Tibial nerve (tissue), 4 donors: ENCODE measurements around the gene AIDA. TPM values are rescaled to one million over a fixed set of nuclear protein-coding genes. Genes with fewer than 3 reads are reported as not detected.

Experiments
- DNase-seq, 2 donors: peaks; one replicate each; pipeline ENCODE4 v3.0.0-alpha.2; 2019; ENCODE audit warnings: low spot score in 2 of 2
- H3K27ac ChIP-seq, 4 donors: fragments of 200-600 bp; sonication (generic) in 3 of 4; one replicate each; pipeline ENCODE4 v1.5.1; 2017 to 2019; ENCODE audit warnings: mild to moderate bottlenecking in 1 of 4
- H3K27me3 ChIP-seq, 2 donors: fragments of 200-600 bp; sonication (generic) in 1 of 2; one replicate each; pipeline versions ENCODE4 v1.5.1 to v1.6.0; 2017 to 2019
- H3K36me3 ChIP-seq, 3 donors: fragments of 200-600 bp; sonication (generic); one replicate each; pipeline ENCODE4 v1.5.1; 2018 to 2019
- H3K4me1 ChIP-seq, 4 donors: fragments of 200-600 bp; sonication (generic) in 3 of 4; one replicate each; pipeline ENCODE4 v1.5.1; 2017 to 2019
- H3K4me3 ChIP-seq, 4 donors: fragments of 200-600 bp; sonication (generic) in 3 of 4; one replicate each; pipeline ENCODE4 v1.5.1; 2017 to 2019; ENCODE audit warnings: mild to moderate bottlenecking in 1 of 4, moderate library complexity in 1 of 4
- H3K9me3 ChIP-seq, 4 donors: fragments of 200-600 bp; sonication (generic) in 3 of 4; one replicate each; pipeline ENCODE4 v1.5.1; 2017 to 2019
- EP300 ChIP-seq, 2 donors: sonication (generic); formaldehyde crosslinking; IDR thresholded peaks; one replicate each; pipeline ENCODE4 v1.6.1; 2017; ENCODE audit warnings: antibody characterized with exemption in 2 of 2, mild to moderate bottlenecking in 1 of 2
- POLR2A ChIP-seq, 2 donors: fragments of 450-650 bp; IDR thresholded peaks; one replicate each; pipeline ENCODE4 v1.6.1; 2017; ENCODE audit warnings: antibody characterized with exemption in 2 of 2, mild to moderate bottlenecking in 2 of 2, moderate library complexity in 2 of 2
- WGBS, 2 donors: methylation state at CpG; one replicate each; pipeline ENCODE4 v1.1.5; 2018; 5-methylcytosine and 5-hydroxymethylcytosine counted together
- total RNA-seq, 4 donors: library from RNA; depleted of rRNA; stranded (reverse); fragments of >200 nt; gene quantifications; one replicate each; pipeline ENCODE4 v1.1.0, GENCODE V29; 2016
- TF ChIP-seq, protein P1 (sequence below), 5 experiments: fragments of 200-600 bp in 3 of 5; fragments of 450-650 bp in 2 of 5; sonication (generic) in 3 of 5; IDR thresholded peaks; one replicate each; pipeline ENCODE4 v1.5.1; 2016 to 2019; ENCODE audit warnings: antibody characterized with exemption in 5 of 5, mild to moderate bottlenecking in 3 of 5, moderate library complexity in 2 of 5

Gene AIDA
- total RNA-seq, 4 donors from 2014 or later: 67.8 to 90.2 (median 70.1) TPM

GRCh38 chr1:222620566-222620965 lies 91.7 kb downstream of the AIDA start:
- Histone ChIP-seq H3K27me3 (no peaks in the 10 kb centered on the region), H3K4me1 (peaks cover 0 to 29% (median 4%) of the 10 kb centered on the region in 4 donors), H3K36me3 (peaks cover 0 to 36% (median 0%) of the 10 kb centered on the region in 3 donors), H3K27ac (no peak overlapping the region), H3K9me3 (no peaks in the 10 kb centered on the region), H3K4me3 (no peak overlapping the region)
- TF ChIP-seq, protein P1, sequence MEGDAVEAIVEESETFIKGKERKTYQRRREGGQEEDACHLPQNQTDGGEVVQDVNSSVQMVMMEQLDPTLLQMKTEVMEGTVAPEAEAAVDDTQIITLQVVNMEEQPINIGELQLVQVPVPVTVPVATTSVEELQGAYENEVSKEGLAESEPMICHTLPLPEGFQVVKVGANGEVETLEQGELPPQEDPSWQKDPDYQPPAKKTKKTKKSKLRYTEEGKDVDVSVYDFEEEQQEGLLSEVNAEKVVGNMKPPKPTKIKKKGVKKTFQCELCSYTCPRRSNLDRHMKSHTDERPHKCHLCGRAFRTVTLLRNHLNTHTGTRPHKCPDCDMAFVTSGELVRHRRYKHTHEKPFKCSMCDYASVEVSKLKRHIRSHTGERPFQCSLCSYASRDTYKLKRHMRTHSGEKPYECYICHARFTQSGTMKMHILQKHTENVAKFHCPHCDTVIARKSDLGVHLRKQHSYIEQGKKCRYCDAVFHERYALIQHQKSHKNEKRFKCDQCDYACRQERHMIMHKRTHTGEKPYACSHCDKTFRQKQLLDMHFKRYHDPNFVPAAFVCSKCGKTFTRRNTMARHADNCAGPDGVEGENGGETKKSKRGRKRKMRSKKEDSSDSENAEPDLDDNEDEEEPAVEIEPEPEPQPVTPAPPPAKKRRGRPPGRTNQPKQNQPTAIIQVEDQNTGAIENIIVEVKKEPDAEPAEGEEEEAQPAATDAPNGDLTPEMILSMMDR (IDR thresholded peaks at IDR 0.05): no peak
- no peak for TF ChIP-seq EP300 (IDR thresholded peaks at IDR 0.05)
- TF ChIP-seq POLR2A (IDR thresholded peaks at IDR 0.05): no peak
- no peak for DNase-seq
- 73 to 79% methylated on average over 2 of the region's 2 CpGs for WGBS, 2 donors

DNA sequence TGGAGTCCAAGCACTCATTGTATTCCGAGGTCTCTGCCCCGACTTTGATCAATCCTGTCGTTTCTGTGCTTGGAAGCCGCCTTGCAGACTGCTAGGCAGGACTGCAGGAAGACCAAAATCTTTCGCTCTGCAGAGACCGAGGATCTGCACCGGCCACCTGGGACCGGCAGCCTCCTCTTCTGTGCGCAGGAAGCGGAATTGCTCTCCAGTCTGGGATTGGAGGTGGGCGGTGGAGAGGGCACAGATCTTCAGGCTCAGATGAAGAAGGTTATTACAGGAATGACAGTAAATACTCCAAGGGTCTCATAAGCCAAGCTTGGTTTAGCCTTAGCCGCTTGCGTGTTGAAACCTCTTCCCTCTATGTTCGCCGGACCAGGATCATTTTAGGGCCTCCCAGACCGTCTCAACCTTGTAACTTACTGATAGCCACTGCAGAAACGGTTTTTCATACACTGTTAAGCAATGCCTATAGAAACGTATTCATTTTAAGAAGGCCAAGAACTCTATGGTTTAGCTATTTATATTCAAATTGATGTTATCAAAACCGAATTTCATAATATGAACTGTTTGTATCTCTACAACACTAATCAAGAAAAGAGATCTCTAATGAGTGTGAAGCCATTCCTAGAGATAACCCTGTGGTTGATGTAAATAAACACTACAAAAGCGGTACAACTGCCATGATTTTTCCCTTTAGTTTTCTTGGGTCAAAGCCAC lies 93.3 kb downstream of the AIDA start:
- peak overlapping the region; percentile 75 to 100 (median 99) for H3K4me3 ChIP-seq
- peak in 1 of 2 donors; percentile 8 for DNase-seq
- TF ChIP-seq POLR2A (IDR thresholded peaks at IDR 0.05): no peak
- no peak for TF ChIP-seq EP300 (IDR thresholded peaks at IDR 0.05)
- TF ChIP-seq, protein P1 (IDR thresholded peaks at IDR 0.05): no peak
- H3K36me3 ChIP-seq: peaks cover 0 to 23% (median 0%) of the 10 kb centered on the region in 3 donors
- H3K27me3 ChIP-seq: peaks cover 0 to 4% of the 10 kb centered on the region in 2 donors
- peak overlapping the region in 3 of 4 donors; percentile 86 to 93 (median 92) for H3K27ac ChIP-seq
- peaks cover 0 to 29% (median 4%) of the 10 kb centered on the region in 4 donors for H3K4me1 ChIP-seq
- 18 to 20% methylated on average over 20 of the region's 20 CpGs for WGBS, 2 donors
- no peaks in the 10 kb centered on the region for H3K9me3 ChIP-seq

Other genes starting within 250 kb of the AIDA start
- gene HHIPL2, start 164.4 kb downstream of the AIDA start, total RNA-seq: 1 to 10 TPM in 1 of 4 donors, under 1 TPM in 1, not detected in 2; 0.21 to 1.5 TPM
- 10 to 100 TPM in 1 of 4 donors, 1 to 10 TPM in 3; 3.9 to 14.4 (median 8.0) TPM for gene TAF1A, start 122.6 kb downstream of the AIDA start, total RNA-seq
- 10 to 100 TPM; 30.4 to 91.5 (median 61.0) TPM for gene MIA3, start 94.4 kb downstream of the AIDA start, total RNA-seq
- 10 to 100 TPM; 35.7 to 47.9 (median 41.4) TPM for gene BROX, start 73 bp upstream of the AIDA start, total RNA-seq
- 10 to 100 TPM in 1 of 4 donors, 1 to 10 TPM in 1, not detected in 2; 1.0 to 22.7 TPM for gene FAM177B, start 24.7 kb upstream of the AIDA start, total RNA-seq
- 10 to 100 TPM; 10.5 to 16.4 (median 15.7) TPM for gene DISP1, start 102.5 kb upstream of the AIDA start, total RNA-seq